HFF-Myc (cell line): Measurements from ENCODE around the gene GPR171.

ENCODE experiments used
- DNase-seq: peaks from one replicate; pipeline ENCODE4 v3.0.0-alpha.2; 2011; ENCODE audit warnings: low read depth; ENCODE audit errors: extremely low read depth
- H3K4me3 ChIP-seq: replicated peaks from 2 replicates; pipeline ENCODE4 v1.5.1; 2011; ENCODE audit warnings: low read depth, mild to moderate bottlenecking, control low read depth, low read length
- CTCF ChIP-seq: IDR thresholded peaks from 2 replicates; pipeline ENCODE4 v1.5.1; 2012; ENCODE audit warnings: mild to moderate bottlenecking, low read depth, low read length, control low read depth; ENCODE audit errors: missing control alignments

GPR171 gene

DNA sequence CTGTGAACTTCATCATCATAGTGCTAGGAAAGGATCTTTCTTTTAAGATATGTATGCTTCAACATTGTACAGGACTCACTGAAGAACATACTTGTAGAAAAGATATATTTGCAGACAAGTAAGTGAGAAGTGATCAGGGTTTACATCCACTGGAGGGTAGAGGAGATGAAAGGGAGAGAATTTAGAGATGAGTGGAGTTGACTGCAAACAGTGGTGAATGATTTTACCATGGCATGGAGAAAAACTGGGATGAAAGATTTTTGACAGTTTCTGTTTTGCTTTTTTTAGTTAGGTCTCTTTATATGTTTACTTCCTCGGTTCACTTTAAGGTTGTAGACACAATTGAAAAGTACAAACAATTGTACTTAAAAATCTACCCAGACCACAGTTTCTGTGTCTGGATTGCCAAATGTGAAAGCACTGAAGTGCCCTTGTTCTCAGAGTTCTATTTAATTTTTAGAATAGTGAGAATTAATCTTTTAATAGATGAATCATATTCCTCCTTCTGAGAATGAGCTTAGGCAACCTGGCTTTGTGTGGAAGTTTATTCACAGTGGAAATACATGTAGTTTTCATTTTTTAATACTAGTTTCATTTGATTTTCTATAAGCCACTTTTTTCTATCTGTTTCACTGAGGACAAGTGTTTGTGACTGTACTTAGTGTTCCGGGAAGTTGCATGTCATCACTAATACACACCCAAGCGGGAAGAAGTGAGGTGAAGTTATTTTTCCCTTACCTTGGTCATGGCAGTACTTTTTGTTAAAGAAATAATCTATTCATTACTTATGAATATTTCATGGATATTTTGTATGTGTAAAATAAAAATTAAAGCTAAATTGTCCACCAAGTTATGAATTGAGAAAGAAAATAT, 1.8 kb upstream of the GPR171 start:
- DNase-seq = no peak
- no peak for TF ChIP-seq CTCF
- no peak overlapping the region for H3K4me3 ChIP-seq

DNA sequence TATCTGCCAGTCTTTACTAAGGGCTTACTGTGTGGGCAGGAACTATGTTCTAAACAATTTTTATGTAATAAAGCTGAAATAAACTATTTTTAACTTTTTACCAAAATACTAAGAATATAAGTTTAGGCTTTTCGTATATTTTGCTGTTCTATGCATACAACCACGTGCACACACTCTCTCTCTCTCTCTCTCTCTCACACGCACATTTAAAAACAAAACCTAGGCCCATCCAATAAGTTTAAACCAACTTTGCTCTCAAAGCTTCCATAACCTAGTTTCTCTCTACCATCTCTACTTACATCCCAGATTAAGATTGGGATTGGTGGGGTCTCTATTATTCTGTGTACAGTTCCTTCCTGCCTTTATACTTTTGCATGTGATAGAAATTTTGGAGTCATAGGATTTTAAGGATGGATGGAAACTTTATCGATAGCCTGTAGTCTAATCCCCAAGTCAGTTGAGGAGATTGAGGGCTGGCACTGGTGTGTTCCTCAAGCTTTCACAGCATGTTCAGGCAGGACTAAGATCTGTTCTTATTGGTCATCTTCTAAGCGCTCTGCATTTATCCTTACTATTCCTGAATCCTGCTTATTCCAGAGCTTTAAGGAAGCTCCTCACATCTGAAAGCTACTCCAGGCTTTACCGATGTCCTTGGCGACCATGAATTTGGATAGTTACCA, 1.8 kb downstream of the GPR171 start:
- no peak overlapping the region for H3K4me3 ChIP-seq
- no peak for DNase-seq
- no peak for TF ChIP-seq CTCF

- no peak for DNase-seq
- TF ChIP-seq CTCF = no peak
- no peak overlapping the region for H3K4me3 ChIP-seq
Measured at GRCh38 chr3:151200586-151200985, 2.4 kb downstream of the GPR171 start.

DNA sequence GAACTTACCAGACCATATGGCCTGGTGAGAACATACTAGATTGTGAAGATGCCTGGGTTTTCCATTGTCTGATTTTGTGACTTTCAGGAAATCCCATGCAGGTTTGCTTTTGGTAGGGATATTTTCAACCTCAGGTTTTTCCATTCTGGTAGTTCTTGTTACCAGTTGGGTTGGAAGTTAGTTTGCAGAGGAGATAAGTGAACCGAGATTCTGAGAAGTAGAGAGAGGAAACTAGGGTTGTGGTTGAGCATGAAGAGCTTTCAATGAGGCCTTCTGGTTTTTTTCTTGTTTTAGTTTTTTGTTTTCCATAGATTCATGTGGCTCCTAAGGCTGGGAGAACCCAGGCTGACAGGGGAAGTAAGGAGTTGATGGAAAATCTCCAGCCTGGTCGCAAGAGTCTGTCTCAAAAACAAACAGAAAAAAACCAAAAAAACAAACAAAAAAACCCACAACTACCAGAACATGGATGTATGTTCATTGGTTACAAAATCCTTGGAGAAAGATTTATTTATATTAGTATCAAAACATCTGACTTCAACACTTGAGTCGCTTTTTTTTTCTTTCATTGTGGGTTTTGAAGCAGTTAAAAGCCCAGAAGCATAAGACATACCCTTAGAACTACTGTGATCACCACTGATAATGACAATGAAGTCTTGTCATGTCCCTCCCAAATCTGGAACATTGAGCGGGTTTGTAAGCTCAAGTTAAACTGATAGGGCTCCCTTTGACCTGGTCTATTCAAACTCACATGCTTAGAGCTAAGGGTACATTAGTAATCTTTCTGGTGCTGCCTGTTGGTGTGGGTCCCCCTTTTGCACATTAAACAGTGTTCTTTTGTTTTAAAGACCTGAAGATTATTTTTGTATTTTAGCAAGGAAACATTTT, 3.2 kb downstream of the GPR171 start:
- no peak overlapping the region for H3K4me3 ChIP-seq

DNA sequence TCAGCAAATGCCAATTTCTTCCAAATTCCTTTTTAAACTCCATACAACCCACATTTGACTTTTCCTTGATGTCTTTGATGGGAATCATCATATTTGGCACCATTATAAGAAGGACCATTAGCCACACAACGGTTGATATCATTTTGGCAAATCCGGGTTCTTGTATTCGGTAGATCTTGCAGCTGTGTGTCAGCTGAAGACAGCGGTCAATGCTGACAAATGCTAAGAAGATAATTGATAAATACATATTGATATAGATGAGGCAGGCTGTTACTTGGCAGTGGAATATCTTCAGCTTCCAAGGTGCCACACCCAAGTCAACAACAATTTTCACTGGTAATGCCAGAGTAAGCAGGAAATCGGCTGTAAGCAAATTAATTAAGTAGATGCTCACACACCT, 4.2 kb downstream of the GPR171 start:
- no peak overlapping the region for H3K4me3 ChIP-seq
- no peak for TF ChIP-seq CTCF
- DNase-seq = no peak

More for the DNA sequence above, 3.2 kb downstream of the GPR171 start:
- no peak for TF ChIP-seq CTCF
- no peak for DNase-seq

DNA sequence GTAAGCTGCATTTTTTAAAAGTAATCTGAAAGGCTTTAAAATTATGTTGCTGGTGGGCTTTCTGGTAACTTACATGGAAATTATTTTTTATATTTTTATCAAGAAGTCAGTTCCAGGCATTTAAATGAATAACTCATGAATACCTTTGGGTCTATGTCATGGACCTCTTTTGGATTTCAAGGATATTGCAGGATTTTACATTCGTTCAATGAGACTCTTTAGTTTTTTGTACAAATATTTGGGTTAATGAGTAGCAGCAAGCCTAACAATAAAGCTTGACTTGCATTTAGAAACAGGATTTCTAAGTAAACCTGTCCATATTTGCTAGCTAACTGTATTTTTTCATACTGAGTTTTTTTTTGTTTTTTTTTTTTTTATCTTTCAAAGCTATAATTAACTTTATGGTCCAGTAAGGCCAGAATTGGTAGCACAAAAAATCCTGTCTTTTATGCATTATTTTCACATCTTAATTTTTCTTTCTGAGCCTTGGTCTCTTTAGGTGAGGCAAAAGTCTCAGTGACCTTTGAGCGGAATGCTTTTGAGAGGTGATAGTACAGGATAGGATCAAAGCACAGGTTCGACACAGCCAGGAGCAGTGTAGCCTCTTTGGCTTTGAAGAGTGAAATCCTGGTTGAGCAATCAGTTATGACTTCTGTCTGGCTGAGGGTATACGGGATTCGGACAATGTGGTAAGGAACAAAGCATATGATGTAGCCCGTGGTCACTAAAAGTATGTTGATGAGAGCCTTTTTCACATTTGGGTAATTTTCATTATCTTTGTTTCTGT, 4.8 kb downstream of the GPR171 start:
- DNase-seq = no peak
- H3K4me3 ChIP-seq = no peak overlapping the region
- no peak for TF ChIP-seq CTCF
